CD4-positive, alpha-beta T cell treated with Interleukin-4 for 1 hour (primary cell): ENCODE measurements around the gene B4GALT1.
A peak's percentile ranks its signal among the peaks of the same experiment; 100 is the strongest.
"Not testable (repeated sequence)": the region's sequence is repeated elsewhere in the genome, so short reads cannot be mapped to it uniquely, and the experiment has no call there.

Experiments used
- DNase-seq, 2 donors: peaks; one replicate each; pipeline ENCODE4 v3.0.0-alpha.2; 2020 to 2022

The B4GALT1 gene

DNA sequence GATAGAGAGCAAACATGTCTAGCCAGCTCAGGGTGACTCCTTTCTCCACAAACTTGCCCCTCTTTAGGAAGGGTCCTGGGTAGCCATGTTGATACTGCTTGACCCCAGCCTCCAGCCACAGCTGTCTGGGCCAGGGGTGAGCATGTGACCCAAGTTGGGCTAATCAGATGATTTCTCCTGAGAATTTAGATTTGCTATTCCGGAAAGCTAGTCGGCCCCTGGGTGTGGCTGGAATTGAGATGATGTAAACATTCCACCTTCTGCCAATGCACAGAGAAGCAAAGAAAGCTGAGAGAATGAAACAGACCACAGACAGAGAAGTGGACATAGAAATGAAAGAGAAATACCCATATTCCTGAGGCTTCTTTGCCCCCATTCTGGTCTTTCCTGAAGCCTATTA lies 17.8 kb upstream of the B4GALT1 start:
- no peak for DNase-seq

DNA sequence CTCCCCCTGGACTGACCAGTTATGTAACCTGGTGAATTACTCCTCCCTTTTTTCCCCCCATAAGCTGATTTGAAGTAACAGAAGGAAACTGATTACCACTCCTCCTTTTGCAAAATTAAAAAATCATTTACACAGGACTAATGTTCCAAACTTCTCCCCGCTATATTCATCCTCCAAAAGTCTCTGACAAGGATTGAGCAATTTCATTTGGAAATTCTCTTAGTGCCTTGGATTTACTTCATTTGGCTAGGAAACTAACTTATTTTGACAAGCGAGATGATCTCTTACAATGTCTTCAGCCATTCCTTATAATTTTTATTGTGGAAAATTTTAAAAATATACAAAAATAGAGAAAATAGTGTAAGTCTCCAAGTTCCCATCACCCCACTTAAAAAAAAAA lies 15.4 kb upstream of the B4GALT1 start:
- no peak for DNase-seq

DNA sequence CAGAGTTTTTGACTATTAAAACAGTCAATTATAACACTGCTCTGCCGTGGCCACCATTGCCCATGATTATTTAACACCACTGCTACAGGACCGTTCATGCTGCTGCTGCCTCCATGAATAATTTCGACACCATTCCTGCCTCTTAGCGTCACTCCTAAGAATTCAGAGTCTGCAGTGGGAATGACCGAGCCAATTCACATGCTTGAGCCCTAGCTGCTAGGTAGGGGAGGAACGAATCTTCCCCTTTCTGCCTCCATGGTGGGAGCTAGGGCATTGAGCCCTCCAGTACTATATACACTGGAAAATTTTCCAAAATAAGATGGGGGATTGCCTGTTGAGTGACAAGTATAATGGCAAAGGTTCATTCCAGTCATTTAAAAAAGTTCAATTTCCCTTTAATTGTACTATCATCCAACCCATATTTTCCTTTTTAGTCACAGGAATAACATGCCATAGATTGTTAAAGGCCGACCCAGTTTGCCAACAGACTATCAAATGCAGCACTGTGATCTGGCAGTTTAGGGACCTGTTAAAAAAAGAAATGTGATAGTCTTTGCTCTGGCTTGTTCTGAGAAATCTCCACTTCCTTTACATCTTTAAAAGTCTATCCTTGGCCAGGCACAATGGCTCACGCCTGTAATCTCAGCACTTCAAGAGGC lies 13.5 kb upstream of the B4GALT1 start:
- DNase-seq, result no peak

DNA sequence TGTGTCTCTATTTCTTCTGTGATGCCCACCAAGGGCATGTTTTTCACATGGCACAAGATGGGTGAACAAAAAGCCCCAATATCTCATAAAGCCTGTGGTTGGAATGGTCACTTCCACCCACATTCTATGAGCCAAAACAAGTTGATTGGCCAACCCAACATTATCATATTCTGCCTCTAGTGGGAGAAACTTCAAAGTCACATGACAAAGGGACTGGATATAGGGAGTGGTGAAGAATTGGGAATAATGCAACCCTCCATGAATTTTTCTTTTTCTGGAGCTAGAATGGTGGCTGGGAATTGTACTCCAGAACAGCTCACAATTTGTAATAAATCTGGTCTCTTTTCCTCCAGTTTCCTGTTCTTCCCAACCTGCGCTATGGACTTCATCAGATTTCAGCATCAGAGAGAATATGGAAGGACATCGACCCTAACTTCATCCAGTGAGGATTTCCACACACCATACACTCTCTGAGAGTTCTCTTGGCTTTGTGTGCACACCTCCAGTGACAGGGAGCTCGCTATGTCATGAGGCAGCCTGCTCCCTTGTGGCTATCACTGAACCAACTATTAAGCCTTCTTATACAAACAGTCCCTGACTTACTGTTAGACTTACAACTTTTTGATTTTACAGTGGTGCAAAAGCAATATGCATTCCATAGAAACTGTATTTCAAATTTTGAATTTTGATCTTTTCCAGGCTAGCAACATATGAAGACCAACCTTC lies 12.0 kb upstream of the B4GALT1 start:
- peak in 1 of 2 donors; percentile 36 for DNase-seq

DNA sequence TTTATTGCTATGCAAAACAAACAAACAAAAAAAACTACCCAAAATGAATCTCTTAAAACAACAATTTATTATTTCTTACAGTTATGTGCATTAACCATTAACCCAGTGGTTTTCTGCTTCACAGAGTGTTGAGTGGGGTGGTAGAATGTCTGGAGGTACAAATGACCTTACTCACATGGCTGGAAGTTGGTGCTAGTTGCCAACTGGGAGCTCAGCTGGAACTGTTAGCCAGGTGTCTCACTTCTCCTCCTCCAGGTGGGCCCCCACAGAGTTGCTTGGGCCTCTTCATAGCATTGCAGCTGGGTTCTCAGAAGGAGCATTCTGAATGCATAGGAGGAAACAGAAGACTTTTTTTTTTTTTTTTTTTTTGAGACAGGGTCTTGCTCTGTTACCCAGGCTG lies 10.5 kb upstream of the B4GALT1 start:
- DNase-seq, result no peak

DNA sequence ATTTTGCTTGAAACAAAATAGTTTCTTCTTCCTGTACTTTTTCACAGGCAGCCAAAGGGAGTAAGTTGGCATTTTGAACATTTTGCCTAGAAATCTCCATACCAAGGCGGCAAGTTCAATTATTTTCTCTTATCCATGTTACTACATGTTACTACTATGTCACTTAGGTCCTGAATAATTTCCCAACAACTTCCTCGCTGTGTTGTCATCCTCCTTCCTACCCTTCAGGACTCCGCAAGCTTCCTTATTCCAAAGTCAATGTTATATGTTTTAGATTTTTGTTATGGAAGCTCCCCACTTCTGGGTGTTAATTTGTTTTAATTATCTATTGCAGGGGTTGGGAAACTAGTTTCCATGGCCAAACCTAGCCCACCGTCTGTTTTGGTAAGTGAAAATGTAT lies 9.9 kb upstream of the B4GALT1 start:
- DNase-seq, result no peak

DNA sequence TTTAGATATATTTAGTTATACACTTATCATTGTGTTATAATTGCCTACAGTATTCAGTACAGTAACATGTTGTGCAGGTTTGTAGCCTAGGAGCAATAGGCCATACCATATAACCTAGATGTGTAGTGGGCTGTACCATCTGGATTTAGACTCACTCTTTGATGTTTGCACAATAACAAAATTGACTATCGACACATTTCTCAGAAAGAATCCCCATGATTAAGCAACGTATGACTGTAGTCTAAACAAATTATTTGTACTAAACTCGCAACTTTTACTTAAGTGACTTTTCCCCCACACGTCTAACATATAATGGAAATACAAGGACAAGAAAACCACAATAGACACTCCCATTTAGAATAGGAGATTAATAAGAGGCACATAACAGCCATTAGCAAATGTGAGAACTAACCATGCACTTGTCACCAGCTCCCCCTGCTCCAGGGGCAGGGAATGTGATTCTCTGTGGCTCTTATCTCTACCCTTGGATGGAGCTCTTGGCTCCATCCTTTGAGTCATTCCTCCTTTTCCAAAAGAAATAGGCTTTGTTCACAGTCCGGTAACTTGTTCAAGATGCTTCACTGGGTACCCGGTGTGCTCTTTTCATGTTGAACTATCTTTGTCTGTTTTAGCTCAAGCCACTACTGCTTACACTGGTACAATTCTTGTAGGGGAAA lies 8.7 kb upstream of the B4GALT1 start:
- DNase-seq, result no peak

DNA sequence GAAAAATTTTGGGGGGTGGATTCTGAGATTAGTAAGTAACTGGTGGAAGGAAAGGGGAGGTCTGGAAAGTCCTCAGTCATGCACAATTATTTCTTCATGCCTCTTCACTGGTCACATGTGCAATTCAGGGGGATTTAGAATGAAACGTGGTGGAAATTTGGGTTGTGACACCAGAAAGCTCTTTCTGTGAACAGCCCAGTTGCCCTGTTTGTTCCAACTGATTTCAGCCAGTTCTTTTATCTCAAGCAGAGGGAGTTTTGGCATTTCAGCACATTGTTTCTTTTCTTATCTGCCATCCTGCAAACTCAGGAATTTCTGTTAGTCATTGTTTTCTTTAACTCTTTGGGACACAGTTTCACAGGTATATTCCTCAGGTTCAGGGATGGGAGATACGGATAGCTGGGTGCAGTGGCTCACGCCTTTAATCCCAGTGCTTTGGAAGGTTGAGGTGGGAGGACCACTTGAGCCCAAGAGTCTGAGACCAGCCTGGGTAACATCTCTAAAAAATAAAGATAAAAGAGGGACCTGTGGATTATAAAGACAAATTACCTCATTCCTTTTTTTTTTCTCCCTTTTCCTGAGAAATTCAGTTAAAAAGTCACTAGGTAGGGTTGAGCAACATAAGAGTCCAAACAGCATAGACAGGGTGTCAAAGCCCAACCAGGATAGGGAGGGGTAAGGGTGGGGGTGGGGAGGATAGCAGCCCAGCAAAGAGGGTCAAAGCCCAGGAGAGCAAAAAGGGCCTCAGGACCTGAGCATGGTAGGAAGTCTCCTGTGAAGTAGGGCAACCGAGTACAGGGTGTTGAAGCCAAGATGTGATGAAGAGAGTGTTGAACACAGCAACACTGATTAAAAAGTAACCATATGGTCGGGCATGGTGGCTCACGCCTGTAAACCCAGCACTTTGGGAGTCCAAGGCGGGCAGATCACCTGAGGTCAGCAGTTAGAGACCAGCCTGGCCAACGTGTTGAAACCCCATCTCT lies 5.4 kb upstream of the B4GALT1 start:
- DNase-seq, result no peak

DNA sequence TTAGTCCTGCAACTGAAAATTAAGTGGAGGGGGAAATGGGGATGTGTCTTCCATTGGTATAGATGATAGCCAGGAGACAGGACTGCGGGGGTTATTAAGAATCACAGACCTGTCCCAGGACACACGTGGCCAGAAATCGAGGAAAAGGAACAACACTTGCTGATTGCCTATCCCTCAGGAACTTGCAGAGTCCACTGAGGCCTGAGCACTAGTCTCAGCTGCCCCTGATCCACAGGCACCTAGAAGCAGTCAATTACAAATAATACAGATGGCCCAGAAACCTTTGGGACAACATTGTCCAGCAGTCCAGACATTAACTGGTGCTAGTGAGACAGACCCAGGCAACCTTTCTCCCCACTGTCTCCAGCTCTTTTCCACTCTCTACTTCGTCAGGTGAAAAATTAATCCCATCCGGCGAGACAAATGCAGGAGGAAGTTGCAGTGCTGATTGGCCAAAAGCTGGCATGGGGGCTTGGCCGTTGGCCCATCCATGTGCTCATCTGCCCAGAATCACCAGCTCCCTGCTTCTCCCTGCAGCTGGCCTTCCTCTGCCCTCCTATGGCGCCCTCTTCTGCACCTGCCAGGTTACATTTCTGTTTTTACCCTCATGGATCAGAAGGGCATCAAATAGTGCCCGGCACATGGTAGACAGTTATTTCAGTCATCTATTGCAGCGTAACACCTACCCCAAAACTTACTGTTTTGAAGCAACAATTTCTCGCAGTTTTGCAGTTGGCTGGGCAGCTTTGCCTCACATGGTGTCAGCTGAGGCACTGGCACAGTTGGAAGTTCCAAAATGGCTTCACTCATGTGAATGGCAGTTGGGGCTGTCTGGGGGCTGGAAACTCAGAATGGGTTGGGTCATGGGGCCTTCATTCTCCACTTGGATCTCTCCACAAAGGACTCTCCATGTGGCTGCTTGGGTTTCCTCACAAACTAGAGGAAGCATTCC lies 3.6 kb upstream of the B4GALT1 start:
- DNase-seq, result peak; percentile 61 to 62

DNA sequence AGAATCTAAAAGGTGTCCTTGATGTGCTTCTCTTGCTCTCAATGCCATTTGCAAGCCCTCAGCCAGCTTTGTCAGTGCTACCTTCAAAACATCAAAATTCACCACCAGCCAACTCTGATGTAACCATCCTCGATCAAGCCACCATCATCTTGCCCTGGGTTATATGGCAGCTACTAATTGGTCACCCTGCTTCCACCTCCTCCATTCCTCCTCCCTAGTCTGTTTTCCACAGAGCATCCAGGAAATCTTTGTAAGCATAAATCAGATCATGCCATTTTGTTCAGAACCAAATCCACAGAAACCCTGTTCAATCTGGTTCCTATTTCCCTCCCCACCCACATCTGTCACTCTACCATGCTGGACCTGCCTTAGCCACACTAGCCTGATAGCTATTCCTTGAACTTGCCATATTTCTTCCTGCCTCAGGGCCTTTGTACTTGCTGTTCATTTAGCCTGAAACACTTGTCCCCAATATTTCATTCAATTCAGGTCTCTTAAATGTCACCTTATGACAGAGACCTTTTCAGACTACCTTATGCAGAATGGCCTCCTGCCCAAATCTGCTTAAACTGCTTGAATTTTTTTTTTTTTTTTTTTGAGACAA lies 1.9 kb upstream of the B4GALT1 start:
- no peak for DNase-seq

DNA sequence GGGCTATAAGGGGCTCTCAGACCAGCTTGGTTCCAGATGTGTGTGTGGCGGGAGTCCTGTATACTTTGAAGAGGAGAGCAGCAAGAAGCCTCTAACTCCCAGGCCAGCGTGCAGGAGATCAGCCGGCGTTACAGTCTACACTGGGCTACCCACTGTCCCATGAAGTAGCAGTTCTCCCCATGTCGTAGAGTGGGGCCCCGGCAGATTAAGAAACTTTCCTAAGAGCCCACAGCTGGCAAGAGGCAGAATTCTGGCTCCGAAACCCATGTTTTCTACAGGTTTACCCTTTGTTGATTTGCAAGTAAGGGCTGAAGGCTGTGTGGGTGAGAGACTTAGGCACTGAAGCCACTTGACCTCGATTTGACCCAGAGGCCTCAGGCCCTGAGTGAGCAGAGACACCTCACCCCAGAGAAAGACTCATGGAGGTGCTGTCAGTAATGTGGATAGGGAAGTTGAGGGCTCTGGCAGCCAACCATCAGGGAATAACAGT lies 881 bp upstream of the B4GALT1 start:
- peak in 1 of 2 donors; percentile 40 for DNase-seq

DNA sequence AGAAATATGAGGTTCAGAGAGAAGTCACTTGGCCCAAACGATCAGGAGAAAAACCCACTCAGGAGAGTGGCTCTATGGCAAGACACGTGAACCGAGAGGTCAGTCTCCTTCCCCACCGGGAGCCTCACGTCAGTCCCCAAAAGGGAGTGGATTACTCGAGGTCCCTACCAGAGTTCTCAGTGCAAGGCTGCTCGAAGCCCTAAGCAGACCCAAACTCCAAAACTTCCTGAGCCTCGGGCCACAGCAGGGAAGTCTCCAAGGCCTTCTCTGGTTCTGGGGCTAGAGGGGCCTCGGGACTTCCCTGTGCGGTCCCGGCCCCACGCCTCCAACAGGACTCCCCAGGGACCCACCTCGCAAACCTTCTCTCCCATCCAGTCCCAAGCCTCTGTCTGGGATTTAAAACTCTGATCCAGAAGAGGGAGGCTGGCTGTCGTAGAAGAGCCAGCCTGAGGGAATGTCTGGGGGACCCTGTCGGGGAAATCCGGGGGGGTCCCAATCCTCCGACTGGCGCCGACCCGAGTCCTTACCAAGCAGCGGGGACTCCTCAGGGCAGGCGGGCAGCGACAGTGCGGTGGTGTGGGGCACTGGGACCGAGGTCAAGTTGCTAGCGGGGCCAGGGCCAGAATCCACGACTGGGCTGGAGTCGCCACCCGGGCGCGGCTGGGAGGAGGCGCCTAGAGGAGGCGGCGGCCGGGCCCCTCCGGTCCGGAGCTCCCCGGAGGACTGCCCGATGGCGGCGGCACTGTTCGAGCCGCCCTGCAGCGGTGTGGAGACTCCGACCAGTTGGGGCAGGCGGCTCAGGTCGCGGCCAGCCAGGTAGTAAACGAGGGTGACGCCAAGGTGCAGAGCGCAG lies 679 bp downstream of the B4GALT1 start:
- no peak for DNase-seq

DNA sequence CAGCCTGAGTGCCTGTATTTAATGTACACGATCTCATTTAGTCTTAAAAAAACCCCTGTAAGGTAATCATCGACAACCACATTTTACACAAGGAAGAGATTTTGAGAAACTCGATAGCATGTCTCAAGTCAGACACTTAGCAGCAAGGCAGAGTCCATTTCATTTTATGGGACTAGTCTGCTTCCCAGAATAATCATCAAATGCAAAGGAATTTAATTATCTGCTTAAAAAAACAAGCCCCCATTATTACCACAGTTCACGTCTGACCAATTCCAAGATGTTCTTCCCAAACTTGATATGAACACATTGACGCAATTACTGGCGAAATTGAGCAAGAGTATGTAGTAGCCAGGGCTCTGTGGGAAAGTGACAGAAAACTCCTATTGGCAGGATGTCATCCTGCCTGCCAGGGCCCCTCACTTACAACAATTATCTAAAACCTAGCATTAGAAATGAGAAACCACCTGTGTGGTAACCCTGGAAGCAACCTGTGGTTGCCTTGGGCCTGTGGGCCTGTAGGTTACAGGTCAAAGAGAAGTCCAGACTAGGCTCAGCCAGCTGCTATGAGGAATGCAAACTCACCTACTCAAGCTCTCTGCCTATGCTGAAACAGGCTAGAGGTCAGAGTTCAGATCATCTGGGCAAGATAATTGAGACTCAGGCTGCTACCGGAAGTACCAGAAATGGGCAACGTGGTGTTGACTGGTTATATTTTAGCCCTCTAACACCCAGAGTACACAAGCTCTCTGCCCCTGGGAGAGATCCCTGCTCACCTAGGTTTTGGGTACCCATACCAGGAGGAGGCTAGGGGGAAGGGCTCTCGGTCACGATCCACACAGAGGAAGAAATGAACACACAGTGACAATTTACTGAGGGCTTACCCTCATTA lies 1.6 kb downstream of the B4GALT1 start:
- peak; percentile 62 to 76 for DNase-seq

DNA sequence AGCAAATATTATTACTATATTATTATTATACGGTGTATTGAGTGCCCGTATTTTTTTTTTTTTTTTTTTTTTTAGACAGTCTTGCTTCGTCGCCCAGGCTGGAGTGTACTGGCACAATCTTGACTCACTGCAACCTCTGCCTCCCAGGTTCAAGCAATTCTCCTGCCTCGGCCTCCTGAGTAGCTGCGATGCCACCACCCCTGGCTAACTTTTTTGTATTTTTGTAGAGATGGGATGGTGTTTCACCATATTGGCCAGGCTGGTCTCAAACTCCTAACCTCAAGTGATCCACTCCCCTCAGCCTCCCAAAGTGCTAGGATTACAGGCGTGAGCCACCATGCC lies 2.2 kb downstream of the B4GALT1 start:
- not testable (repeated sequence) for DNase-seq

DNA sequence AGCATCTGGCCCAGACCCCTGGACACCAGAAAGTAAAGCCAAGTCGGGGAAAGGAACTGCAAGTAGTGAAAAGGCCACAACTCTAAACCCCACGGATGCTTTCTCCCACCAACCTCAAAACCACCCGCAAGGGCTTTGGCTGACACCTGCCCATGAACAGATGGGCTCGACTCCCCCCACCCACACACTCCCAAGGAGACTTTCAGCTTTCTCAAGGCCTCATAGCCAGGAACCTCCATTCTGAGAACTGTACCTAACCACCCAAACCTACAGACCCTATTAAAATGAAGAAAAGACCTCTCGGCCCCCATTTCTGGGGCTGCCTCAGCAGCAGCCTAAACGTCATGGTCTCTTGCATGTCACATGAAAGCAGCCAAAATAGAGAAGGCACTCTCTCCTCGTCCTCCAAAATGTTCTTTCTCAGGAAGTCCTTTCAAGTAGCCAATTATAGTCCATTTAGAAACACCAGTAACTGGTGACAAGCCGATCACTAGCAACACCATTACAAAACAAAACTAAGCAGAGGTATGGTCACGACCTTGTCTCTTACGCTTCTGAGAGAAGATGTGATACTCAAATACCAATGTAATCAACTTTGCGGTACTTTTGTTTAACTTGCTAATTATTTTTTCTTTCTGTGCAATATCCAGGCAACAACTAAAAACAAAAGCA lies 2.9 kb downstream of the B4GALT1 start:
- peak; percentile 48 to 81 for DNase-seq

DNA sequence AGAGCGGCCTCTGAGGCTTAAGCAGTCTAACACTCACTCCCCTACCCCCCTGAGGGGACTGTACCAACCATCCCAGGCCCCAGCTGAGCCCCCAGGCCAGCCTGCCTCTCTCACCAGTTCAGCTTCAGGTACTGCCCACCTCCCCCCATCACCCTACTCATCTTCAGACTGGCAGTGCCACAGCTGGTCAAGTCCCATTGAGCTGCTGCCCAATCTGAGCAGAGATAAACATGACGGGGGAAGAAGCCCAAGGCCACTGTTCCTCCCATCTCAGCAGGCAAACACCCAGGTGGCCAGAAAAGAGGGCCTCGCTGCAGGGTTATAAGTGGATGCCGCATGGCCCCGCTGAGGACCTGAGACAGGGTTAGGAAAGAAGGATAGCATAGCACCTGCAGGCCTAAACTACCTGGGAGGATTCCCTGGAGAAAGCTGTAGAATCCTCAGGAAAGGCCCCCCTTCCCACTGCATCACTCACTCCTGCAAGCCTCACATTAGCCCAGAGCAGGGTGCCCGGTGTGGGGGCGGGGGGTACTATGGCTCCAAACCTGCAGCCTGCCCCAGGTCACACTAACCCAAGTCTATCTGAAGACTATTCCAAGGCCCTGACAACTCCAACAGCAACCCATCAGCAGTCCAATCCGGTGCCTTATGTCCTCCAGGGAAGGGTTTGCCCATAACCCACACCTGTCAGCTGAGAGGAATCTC lies 3.6 kb downstream of the B4GALT1 start:
- no peak for DNase-seq

DNA sequence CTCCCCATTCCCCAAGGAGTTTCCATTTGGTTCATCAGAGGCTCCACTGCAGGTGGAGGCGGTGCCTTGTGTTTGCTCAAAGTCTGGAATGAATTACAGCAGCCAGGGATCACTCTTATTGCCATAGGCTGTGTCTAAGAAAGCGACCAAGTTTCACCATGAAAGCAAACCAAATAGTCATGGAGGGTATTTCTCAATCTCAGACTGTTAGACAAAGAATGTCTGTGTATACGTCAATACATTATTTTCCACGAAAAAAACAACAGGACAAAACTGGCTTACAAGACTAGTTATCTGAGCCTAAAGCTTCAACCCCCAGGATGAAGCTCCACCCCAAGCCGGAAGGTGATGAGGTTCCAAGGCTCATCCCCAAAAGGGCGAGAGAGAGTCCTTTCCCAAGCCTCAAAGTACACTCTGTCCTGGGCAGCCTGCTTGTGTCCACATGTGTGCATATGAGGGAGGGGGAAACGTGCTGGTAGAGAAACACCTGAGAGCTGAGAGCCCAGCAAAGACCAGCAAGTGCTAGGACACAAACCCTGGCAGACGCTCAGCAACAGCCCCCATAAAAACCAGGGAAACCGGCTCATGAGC lies 4.3 kb downstream of the B4GALT1 start:
- DNase-seq, result no peak
